Muscle of leg (tissue), 11 donors: ENCODE data around the gene CSAD. TPM values are rescaled to one million over a fixed set of nuclear protein-coding genes. Genes with fewer than 3 reads are reported as not detected.

ENCODE experiments used
- DNase-seq: peaks from one replicate; pipeline ENCODE4 v3.0.0; 2013
- H3K27ac ChIP-seq: one replicate; pipeline ENCODE4 v1.5.1; 2013; ENCODE audit warnings: mild to moderate bottlenecking, low read length, control low read depth
- H3K27me3 ChIP-seq: one replicate; pipeline ENCODE4 v1.6.1; 2013; ENCODE audit warnings: low read length; ENCODE audit not compliant: control insufficient read depth, insufficient read depth
- H3K36me3 ChIP-seq: one replicate; pipeline ENCODE4 v1.6.1; 2013; ENCODE audit warnings: low read length; ENCODE audit not compliant: control insufficient read depth, insufficient read depth
- H3K4me1 ChIP-seq: one replicate; pipeline ENCODE4 v1.6.1; 2013; ENCODE audit warnings: low read length; ENCODE audit not compliant: control insufficient read depth, insufficient read depth
- H3K4me3 ChIP-seq: one replicate; pipeline ENCODE4 v1.5.1; 2013; ENCODE audit warnings: low read length, control low read depth
- H3K9me3 ChIP-seq: replicated peaks from 2 replicates; pipeline ENCODE4 v1.6.1; 2013; ENCODE audit warnings: low read depth, low read length; ENCODE audit not compliant: control insufficient read depth
- WGBS: methylation state at CpG from one replicate; pipeline ENCODE4 v1.1.5; 2013; ENCODE audit warnings: missing lambda C conversion rate; ENCODE audit not compliant: insufficient coverage; 5-methylcytosine and 5-hydroxymethylcytosine counted together
- polyA plus RNA-seq, 8 donors: library from polyadenylated mRNA; unstranded; fragments of 120-200 nt; gene quantifications; one replicate each; pipeline versions ENCODE4 v1.2.1 to v1.2.3, GENCODE V29; 2013; ENCODE audit warnings: inconsistent platforms in 1 of 8, low replicate concordance in 1 of 8; ENCODE audit not compliant: insufficient read length in 8 of 8, insufficient read depth in 1 of 8
- total RNA-seq: library from RNA; stranded (reverse); fragments of 120-200 nt; gene quantifications from one replicate; pipeline ENCODE4 v1.2.4, GENCODE V29; 2013

CSAD gene
- total and polyA plus RNA-seq, 9 donors, result 16.2 to 55.0 (median 31.2) TPM

- peak; percentile 78 for DNase-seq
- Histone ChIP-seq H3K4me1 (peaks cover 76% of the 10 kb centered on the region), H3K4me3 (peak overlapping the region; percentile 67), H3K36me3 (peaks cover 18% of the 10 kb centered on the region), H3K9me3 (no peaks in the 10 kb centered on the region), H3K27ac (peak overlapping the region; percentile 100), H3K27me3 (no peaks in the 10 kb centered on the region)
- WGBS, result 5% methylated on average over 15 of the region's 30 CpGs
Measured at GRCh38 chr12:53218551-53219291, 38.0 kb upstream of the CSAD start.

GRCh38 chr12:53217931-53218307 lies 37.2 kb upstream of the CSAD start:
- Histone ChIP-seq H3K27me3 (no peaks in the 10 kb centered on the region), H3K9me3 (no peaks in the 10 kb centered on the region), H3K4me1 (peaks cover 74% of the 10 kb centered on the region), H3K36me3 (peaks cover 24% of the 10 kb centered on the region), H3K27ac (peak overlapping the region; percentile 49), H3K4me3 (peak overlapping the region; percentile 67)
- WGBS, result 26% methylated on average over 3 of the region's 3 CpGs
- DNase-seq, result peak; percentile 29

- Histone ChIP-seq H3K9me3 (no peaks in the 10 kb centered on the region), H3K27me3 (no peaks in the 10 kb centered on the region), H3K4me3 (no peak overlapping the region), H3K4me1 (peaks cover 67% of the 10 kb centered on the region), H3K36me3 (peaks cover 30% of the 10 kb centered on the region), H3K27ac (peak overlapping the region; percentile 49)
- 30% methylated on average over 13 of the region's 19 CpGs for WGBS
- DNase-seq, result peak; percentile 17
Measured at GRCh38 chr12:53217051-53217930, 36.6 kb upstream of the CSAD start.

GRCh38 chr12:53215497-53215896 lies 34.8 kb upstream of the CSAD start:
- Histone ChIP-seq H3K4me3 (no peak overlapping the region), H3K4me1 (peaks cover 60% of the 10 kb centered on the region), H3K27ac (peak overlapping the region; percentile 62), H3K27me3 (no peaks in the 10 kb centered on the region), H3K36me3 (peaks cover 47% of the 10 kb centered on the region), H3K9me3 (no peaks in the 10 kb centered on the region)
- no peak for DNase-seq
- 76% methylated on average over 2 of the region's 8 CpGs for WGBS

GRCh38 chr12:53214687-53215455 lies 34.1 kb upstream of the CSAD start:
- peak overlapping the region; percentile 62 for H3K27ac ChIP-seq
- 71% methylated on average over 4 of the region's 12 CpGs for WGBS

GRCh38 chr12:53214221-53214620 lies 33.5 kb upstream of the CSAD start:
- peaks cover 54% of the 10 kb centered on the region for H3K4me1 ChIP-seq

More at GRCh38 chr12:53214687-53215455, 34.1 kb upstream of the CSAD start:
- Histone ChIP-seq H3K4me3 (no peak overlapping the region), H3K27me3 (no peaks in the 10 kb centered on the region), H3K36me3 (peaks cover 53% of the 10 kb centered on the region), H3K9me3 (no peaks in the 10 kb centered on the region), H3K4me1 (peaks cover 60% of the 10 kb centered on the region)
- DNase-seq, result no peak

GRCh38 chr12:53213348-53213747 lies 32.6 kb upstream of the CSAD start:
- no peak overlapping the region for H3K27ac ChIP-seq
- peaks cover 56% of the 10 kb centered on the region for H3K4me1 ChIP-seq
- peak; percentile 81 for DNase-seq
- WGBS, result 8% methylated on average over 14 of the region's 14 CpGs
- no peaks in the 10 kb centered on the region for H3K9me3 ChIP-seq
- H3K36me3 ChIP-seq, result peaks cover 53% of the 10 kb centered on the region
- H3K27me3 ChIP-seq, result no peaks in the 10 kb centered on the region
- no peak overlapping the region for H3K4me3 ChIP-seq

More at GRCh38 chr12:53214221-53214620, 33.5 kb upstream of the CSAD start:
- Histone ChIP-seq H3K9me3 (no peaks in the 10 kb centered on the region), H3K36me3 (peaks cover 53% of the 10 kb centered on the region), H3K27me3 (no peaks in the 10 kb centered on the region), H3K4me3 (no peak overlapping the region), H3K27ac (no peak overlapping the region)
- no peak for DNase-seq
- WGBS, result 91% methylated on average over 5 of the region's 5 CpGs

- H3K36me3 ChIP-seq, result peaks cover 53% of the 10 kb centered on the region
- no peak overlapping the region for H3K27ac ChIP-seq
- no peak for DNase-seq
- peaks cover 53% of the 10 kb centered on the region for H3K4me1 ChIP-seq
- H3K27me3 ChIP-seq, result no peaks in the 10 kb centered on the region
- no peak overlapping the region for H3K4me3 ChIP-seq
- no peaks in the 10 kb centered on the region for H3K9me3 ChIP-seq
- 54% methylated on average over 8 of the region's 12 CpGs for WGBS
Measured at GRCh38 chr12:53212931-53213330, 32.2 kb upstream of the CSAD start.

- peaks cover 42% of the 10 kb centered on the region for H3K4me1 ChIP-seq
- H3K27ac ChIP-seq, result no peak overlapping the region
- no peaks in the 10 kb centered on the region for H3K27me3 ChIP-seq
- WGBS, result 84% methylated on average over 9 of the region's 13 CpGs
- H3K9me3 ChIP-seq, result no peaks in the 10 kb centered on the region
- H3K36me3 ChIP-seq, result peaks cover 53% of the 10 kb centered on the region
- DNase-seq, result no peak
- H3K4me3 ChIP-seq, result no peak overlapping the region
Measured at GRCh38 chr12:53211476-53212381, 31.0 kb upstream of the CSAD start.
